ENCODE data around the gene ARMC12. TPM values are rescaled to one million over a fixed set of nuclear protein-coding genes. Genes with fewer than 3 reads are reported as not detected.

ARMC12 gene
- total RNA-seq, 1 donor, result 0.45 TPM

- no peak for DNase-seq (ENCODE audit: low read depth)
- TF ChIP-seq, protein P1, sequence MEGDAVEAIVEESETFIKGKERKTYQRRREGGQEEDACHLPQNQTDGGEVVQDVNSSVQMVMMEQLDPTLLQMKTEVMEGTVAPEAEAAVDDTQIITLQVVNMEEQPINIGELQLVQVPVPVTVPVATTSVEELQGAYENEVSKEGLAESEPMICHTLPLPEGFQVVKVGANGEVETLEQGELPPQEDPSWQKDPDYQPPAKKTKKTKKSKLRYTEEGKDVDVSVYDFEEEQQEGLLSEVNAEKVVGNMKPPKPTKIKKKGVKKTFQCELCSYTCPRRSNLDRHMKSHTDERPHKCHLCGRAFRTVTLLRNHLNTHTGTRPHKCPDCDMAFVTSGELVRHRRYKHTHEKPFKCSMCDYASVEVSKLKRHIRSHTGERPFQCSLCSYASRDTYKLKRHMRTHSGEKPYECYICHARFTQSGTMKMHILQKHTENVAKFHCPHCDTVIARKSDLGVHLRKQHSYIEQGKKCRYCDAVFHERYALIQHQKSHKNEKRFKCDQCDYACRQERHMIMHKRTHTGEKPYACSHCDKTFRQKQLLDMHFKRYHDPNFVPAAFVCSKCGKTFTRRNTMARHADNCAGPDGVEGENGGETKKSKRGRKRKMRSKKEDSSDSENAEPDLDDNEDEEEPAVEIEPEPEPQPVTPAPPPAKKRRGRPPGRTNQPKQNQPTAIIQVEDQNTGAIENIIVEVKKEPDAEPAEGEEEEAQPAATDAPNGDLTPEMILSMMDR (IDR thresholded peaks at IDR 0.05; ENCODE audit: insufficient read depth, low read length), result no peak
- H3K4me3 ChIP-seq (ENCODE audit: low read depth, low read length), result no peak overlapping the region
These were observed 37.4 kb downstream of the ARMC12 start for GRCh38 chr6:35774116-35774794.

GRCh38 chr6:35775031-35775430 lies 38.2 kb downstream of the ARMC12 start:
- TF ChIP-seq, protein P1 (IDR thresholded peaks at IDR 0.05; ENCODE audit: insufficient read depth, low read length), result no peak
- no peak overlapping the region for H3K4me3 ChIP-seq (ENCODE audit: low read depth, low read length)
- no peak for DNase-seq (ENCODE audit: low read depth)

DNA sequence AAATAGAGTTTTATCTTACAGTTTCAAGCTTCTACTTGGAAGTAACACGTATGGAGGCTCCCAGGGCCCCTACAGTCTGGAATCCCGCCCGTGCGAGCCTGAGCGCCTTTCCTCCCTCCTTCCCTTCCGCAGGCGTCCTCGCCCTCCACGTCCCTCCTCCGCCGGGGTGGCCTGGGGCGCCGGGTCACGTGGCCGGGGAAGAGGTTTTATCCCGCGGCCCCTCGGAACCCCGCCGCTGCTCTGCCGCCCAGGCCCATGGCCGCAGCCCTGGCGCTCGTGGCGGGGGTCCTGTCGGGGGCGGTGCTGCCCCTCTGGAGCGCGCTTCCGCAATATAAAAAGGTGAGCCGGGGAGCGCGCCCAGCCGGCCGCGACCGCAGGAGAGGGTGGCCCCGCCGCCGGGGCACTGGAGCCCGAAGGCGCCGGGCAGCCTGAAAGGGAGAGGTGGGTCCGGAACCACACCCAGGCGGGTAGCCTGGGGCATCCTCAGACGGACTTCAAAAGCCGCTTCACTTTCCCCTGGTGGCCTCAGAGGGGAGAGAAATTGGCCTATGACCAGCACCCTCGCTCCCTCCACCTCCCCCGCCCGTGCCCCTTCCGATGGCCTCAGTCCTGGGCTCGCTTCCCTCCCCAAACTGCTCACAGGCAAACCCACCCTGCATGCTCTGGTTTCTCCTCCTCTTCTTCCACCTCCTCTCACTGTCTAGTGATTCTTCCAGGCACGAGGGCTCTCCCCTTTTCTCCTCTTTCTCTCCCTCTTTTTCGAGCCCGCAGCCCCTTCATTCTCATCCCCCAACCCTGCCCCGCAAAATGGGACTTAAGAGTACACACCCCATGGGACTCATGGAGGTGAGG lies 39.8 kb downstream of the ARMC12 start, which contains the start of gene CLPSL2:
CLPSL2 (plus strand) TSS at position 235 of the 852 bp plus-strand sequence; CDS start at position 256, 21 bp downstream.
- no peak for DNase-seq (ENCODE audit: low read depth)
- TF ChIP-seq, protein P1 (IDR thresholded peaks at IDR 0.05; ENCODE audit: insufficient read depth, low read length), result peak; percentile 1

GRCh38 chr6:35777356-35778102 lies 40.7 kb downstream of the ARMC12 start:
- DNase-seq (ENCODE audit: low read depth), result no peak
- TF ChIP-seq, protein P1 (IDR thresholded peaks at IDR 0.05; ENCODE audit: insufficient read depth, low read length), result no peak
- no peak overlapping the region for H3K4me3 ChIP-seq (ENCODE audit: low read depth, low read length)

More for the DNA sequence above, 39.8 kb downstream of the ARMC12 start, which contains the start of gene CLPSL2:
- peak within 1 kb of the TSS; percentile 54 for H3K4me3 ChIP-seq (ENCODE audit: low read depth, low read length)

- H3K4me3 ChIP-seq (ENCODE audit: low read depth, low read length), result no peak overlapping the region
- TF ChIP-seq, protein P1 (IDR thresholded peaks at IDR 0.05; ENCODE audit: insufficient read depth, low read length), result no peak
- DNase-seq (ENCODE audit: low read depth), result no peak
These were observed 41.6 kb downstream of the ARMC12 start for GRCh38 chr6:35778437-35778836.

GRCh38 chr6:35780719-35781118 lies 43.9 kb downstream of the ARMC12 start, which contains the start of gene CLPSL1:
CLPSL1 (plus strand) TSS chr6:35781019; CDS start chr6:35781111, 92 bp downstream.
- DNase-seq (ENCODE audit: low read depth), result no peak
- TF ChIP-seq, protein P1 (IDR thresholded peaks at IDR 0.05; ENCODE audit: insufficient read depth, low read length), result no peak
- H3K4me3 ChIP-seq (ENCODE audit: low read depth, low read length), result no peak within 1 kb of the TSS
